ENCODE measurements around the gene PNPLA1.

PNPLA1 gene

GRCh38 chr6:36239774-36240173 is 30.1 kb upstream of the PNPLA1 start:
- TF ChIP-seq, protein P1, sequence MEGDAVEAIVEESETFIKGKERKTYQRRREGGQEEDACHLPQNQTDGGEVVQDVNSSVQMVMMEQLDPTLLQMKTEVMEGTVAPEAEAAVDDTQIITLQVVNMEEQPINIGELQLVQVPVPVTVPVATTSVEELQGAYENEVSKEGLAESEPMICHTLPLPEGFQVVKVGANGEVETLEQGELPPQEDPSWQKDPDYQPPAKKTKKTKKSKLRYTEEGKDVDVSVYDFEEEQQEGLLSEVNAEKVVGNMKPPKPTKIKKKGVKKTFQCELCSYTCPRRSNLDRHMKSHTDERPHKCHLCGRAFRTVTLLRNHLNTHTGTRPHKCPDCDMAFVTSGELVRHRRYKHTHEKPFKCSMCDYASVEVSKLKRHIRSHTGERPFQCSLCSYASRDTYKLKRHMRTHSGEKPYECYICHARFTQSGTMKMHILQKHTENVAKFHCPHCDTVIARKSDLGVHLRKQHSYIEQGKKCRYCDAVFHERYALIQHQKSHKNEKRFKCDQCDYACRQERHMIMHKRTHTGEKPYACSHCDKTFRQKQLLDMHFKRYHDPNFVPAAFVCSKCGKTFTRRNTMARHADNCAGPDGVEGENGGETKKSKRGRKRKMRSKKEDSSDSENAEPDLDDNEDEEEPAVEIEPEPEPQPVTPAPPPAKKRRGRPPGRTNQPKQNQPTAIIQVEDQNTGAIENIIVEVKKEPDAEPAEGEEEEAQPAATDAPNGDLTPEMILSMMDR (IDR thresholded peaks at IDR 0.05; ENCODE audit: borderline replicate concordance, insufficient read depth, low read depth, low read length): no peak
- no peak overlapping the region for H3K4me3 ChIP-seq (ENCODE audit: low read depth, low read length)

GRCh38 chr6:36241728-36242127 is 28.1 kb upstream of the PNPLA1 start:
- no peak overlapping the region for H3K4me3 ChIP-seq (ENCODE audit: low read depth, low read length)
- TF ChIP-seq, protein P1 (IDR thresholded peaks at IDR 0.05; ENCODE audit: borderline replicate concordance, insufficient read depth, low read depth, low read length): no peak

DNA sequence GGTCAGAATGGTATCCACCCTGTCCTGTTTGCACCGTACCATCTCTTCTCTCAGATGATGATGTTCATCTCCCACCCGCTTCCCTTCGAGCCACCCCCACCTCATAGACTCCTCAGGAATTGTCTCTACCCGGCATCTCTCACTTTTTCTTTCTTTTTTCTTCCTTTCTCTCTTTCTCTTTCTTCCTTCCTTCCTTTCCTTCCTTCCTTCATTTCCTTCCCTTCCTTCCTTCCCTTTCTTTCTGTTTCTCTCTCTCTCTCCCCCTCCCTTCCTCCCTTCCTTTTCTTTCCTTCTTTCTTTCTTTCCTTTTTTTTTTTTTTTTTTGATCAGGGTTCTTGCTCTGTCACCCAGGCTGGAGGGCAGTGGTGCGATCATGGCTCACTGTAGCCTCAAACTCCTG is 27.7 kb upstream of the PNPLA1 start:
- TF ChIP-seq, protein P1 (IDR thresholded peaks at IDR 0.05; ENCODE audit: borderline replicate concordance, insufficient read depth, low read depth, low read length): no peak
- H3K4me3 ChIP-seq (ENCODE audit: low read depth, low read length): no peak overlapping the region

DNA sequence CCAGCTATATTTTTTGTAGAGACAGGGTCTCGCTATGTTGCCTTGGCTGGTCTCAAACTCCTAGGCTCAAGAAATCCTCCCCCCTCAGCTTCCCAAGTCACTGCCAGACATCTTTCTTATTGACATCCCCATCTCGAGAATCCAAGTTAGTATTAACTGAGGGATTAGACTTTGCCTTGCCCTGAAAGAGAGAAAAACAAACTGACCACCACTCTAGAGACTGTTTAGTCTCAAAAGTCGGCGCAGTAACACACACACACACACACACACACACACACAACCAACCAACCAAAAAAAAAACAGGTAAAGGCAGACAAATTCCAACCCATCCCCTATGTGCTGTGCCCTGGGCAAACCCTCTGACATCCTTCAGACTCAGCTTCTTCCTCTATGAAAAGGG is 27.2 kb upstream of the PNPLA1 start:
- no peak overlapping the region for H3K4me3 ChIP-seq (ENCODE audit: low read depth, low read length)
- TF ChIP-seq, protein P1 (IDR thresholded peaks at IDR 0.05; ENCODE audit: borderline replicate concordance, insufficient read depth, low read depth, low read length): no peak

DNA sequence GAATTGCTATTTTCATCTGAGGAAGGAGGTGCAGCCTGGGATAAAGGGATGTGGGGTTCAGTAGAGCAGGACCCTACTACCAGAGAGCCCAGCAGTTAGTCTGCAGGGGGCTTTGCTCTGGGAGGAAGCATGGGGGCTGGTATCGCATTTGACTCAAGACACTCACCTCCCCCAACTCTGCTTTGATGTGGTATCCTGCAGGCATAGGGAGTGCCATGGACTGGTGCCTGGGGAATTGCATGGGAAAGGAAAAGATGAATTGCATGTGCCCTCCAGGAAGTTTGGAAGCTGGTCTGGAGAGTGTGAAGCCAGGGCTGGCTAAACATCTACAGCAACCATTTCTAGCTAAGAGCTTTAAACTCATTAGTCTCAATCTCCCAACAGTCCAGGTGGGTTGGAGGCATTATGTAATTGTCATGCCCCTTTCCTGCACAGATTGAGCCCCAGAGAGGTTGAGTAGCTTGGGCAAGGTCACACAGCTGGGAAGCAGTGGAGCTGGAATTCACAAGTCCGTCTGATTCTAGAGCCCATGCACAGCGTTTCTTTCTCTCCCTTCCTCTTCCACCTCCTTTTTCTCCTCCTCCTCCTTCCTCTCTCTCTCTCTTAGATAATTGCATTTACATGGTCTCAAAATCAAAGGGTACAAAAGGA is 26.2 kb upstream of the PNPLA1 start:
- no peak overlapping the region for H3K4me3 ChIP-seq (ENCODE audit: low read depth, low read length)
- TF ChIP-seq, protein P1 (IDR thresholded peaks at IDR 0.05; ENCODE audit: borderline replicate concordance, insufficient read depth, low read depth, low read length): no peak

DNA sequence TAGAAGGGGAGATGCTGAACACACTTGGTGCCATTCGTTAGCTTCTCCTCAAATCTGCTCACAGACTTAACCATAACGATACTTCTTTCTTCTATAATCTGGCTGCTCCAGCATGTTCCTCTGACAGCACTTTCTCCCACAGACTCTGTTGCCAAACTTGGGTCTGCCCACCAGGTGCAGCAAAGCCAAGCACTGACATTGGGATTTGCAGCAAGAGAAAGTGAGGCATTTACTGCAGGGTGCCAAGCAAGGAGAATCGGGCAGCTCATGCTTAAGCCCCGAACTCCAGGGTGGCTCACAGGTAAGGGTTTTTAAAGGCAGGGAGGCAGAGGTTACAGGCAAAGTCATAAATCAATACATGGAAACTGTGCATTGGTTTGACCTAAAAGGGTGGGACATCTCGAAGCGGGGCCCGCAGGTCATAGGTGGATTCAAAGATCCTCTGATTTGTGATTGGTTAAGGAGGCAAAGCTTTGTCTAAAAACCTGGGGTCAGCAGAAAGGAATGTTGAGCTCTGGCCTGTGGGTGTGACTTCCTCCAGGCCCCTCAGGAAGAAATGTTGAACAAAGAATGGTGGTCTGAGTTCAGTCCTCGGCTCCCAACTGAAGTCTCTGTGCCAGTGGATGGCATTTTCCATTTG is 25.1 kb upstream of the PNPLA1 start:
- TF ChIP-seq, protein P1 (IDR thresholded peaks at IDR 0.05; ENCODE audit: borderline replicate concordance, insufficient read depth, low read depth, low read length): no peak
- H3K4me3 ChIP-seq (ENCODE audit: low read depth, low read length): no peak overlapping the region

GRCh38 chr6:36245572-36246061 is 24.2 kb upstream of the PNPLA1 start:
- H3K4me3 ChIP-seq (ENCODE audit: low read depth, low read length): no peak overlapping the region
- TF ChIP-seq, protein P1 (IDR thresholded peaks at IDR 0.05; ENCODE audit: borderline replicate concordance, insufficient read depth, low read depth, low read length): peak; percentile 31; the same call in 1 of the 2 replicates

Data from GM12875 (cell line).